ENCODE measurements around the gene MSH5. TPM values are rescaled to one million over a fixed set of nuclear protein-coding genes. Genes with fewer than 3 reads are reported as not detected.

The MSH5 gene
- total and polyA plus RNA-seq, 9 of the 15 experiments (the other 6 are each of a cell fraction or from before 2014, with no cell fraction given): 12.5 to 104 (median 46.6) TPM

- no peak for TF ChIP-seq SIN3A (IDR thresholded peaks at IDR 0.05; ENCODE audit: borderline replicate concordance in 2 of 2, control insufficient read depth in 1 of 2, low read depth in 2 of 2, low read length in 2 of 2)
- peak; percentile 64; the same call in 1 of the 2 replicates for TF ChIP-seq TFAP4 (CRISPR knock-in tag; IDR thresholded peaks at IDR 0.05; ENCODE audit: borderline replicate concordance)
- TF ChIP-seq ZNF239 (CRISPR knock-in tag; IDR thresholded peaks at IDR 0.05): no peak
- no peak for TF ChIP-seq ZNF124 (CRISPR knock-in tag; IDR thresholded peaks at IDR 0.05)
- no peak for TF ChIP-seq NR0B1 (IDR thresholded peaks at IDR 0.05; ENCODE audit: partially characterized antibody)
- TF ChIP-seq NCOA6 (IDR thresholded peaks at IDR 0.05): no peak
- TF ChIP-seq FUS (optimal IDR thresholded peaks at IDR 0.05; ENCODE audit: low read depth, low read length): no peak
- no peak for TF ChIP-seq PHTF2 (CRISPR knock-in tag; IDR thresholded peaks at IDR 0.05)
- TF ChIP-seq CBFB (CRISPR knock-in tag; IDR thresholded peaks at IDR 0.05): peak; percentile 58
- TF ChIP-seq HIVEP1 (CRISPR knock-in tag; IDR thresholded peaks at IDR 0.05): no peak
- no peak for TF ChIP-seq KLF16 (IDR thresholded peaks at IDR 0.05)
- peak; percentile 98 for TF ChIP-seq FOXK1 (CRISPR knock-in tag; IDR thresholded peaks at IDR 0.05; ENCODE audit: borderline replicate concordance)
- no peak for TF ChIP-seq GTF2F1 (IDR thresholded peaks at IDR 0.05; ENCODE audit: low read depth, low read length)
- no peak for TF ChIP-seq ZNF280A (IDR thresholded peaks at IDR 0.05; ENCODE audit: low read depth, partially characterized antibody)
- TF ChIP-seq ILK (tag; IDR thresholded peaks at IDR 0.05; ENCODE audit: borderline replicate concordance, low read depth): no peak
Observed at GRCh38 chr6:31794866-31795615, 55.2 kb downstream of the MSH5 start (continued).
